ENCODE results near the gene CCR4.

Gene CCR4

GRCh38 chr3:32990116-32990515, 38.7 kb downstream of the CCR4 start:
- no peak for DNase-seq

- no peak for DNase-seq
These were observed 40.3 kb downstream of the CCR4 start for GRCh38 chr3:32991781-32992180.

- DNase-seq: no peak
These were observed 40.9 kb downstream of the CCR4 start for GRCh38 chr3:32992310-32992686.

- no peak for DNase-seq
These were observed 42.6 kb downstream of the CCR4 start for GRCh38 chr3:32994045-32994444.

- DNase-seq: no peak
These were observed 43.7 kb downstream of the CCR4 start for GRCh38 chr3:32995098-32995497.

GRCh38 chr3:32996048-32996754, 44.8 kb downstream of the CCR4 start:
- DNase-seq: no peak

- no peak for DNase-seq
These were observed 45.3 kb downstream of the CCR4 start for GRCh38 chr3:32996755-32997091.

GRCh38 chr3:32998631-32999451, 47.4 kb downstream of the CCR4 start:
- DNase-seq: no peak

- no peak for DNase-seq
These were observed 49.4 kb downstream of the CCR4 start for GRCh38 chr3:33000691-33001385.

GRCh38 chr3:33001889-33002288, 50.4 kb downstream of the CCR4 start:
- no peak for DNase-seq

GRCh38 chr3:33003308-33003707, 51.9 kb downstream of the CCR4 start:
- DNase-seq: no peak

GRCh38 chr3:33004205-33004604, 52.8 kb downstream of the CCR4 start:
- DNase-seq: no peak

GRCh38 chr3:33004961-33005360, 53.5 kb downstream of the CCR4 start:
- no peak for DNase-seq

All from cortex of kidney (tissue), 1 donor.